GM19468 (cell line): ENCODE measurements around the gene TXNRD2.

ENCODE experiments used
- ATAC-seq: cut with Tn5 transposase; IDR thresholded peaks from one replicate; pipeline ENCODE4 v1.9.1; 2021; ENCODE audit warnings: mild to moderate bottlenecking, moderate library complexity, moderate number of reproducible peaks; ENCODE audit not compliant: unreplicated experiment; ENCODE audit errors: extremely low read depth

TXNRD2 gene

GRCh38 chr22:19969141-19969928 is 27.7 kb upstream of the TXNRD2 start:
- ATAC-seq, result no peak

- ATAC-seq, result no peak
These were observed 26.9 kb upstream of the TXNRD2 start for GRCh38 chr22:19968450-19968891.

GRCh38 chr22:19967850-19968449 is 26.3 kb upstream of the TXNRD2 start:
- no peak for ATAC-seq

- no peak for ATAC-seq
These were observed 25.5 kb upstream of the TXNRD2 start for GRCh38 chr22:19966908-19967750.

GRCh38 chr22:19965771-19966709 is 24.4 kb upstream of the TXNRD2 start:
- no peak for ATAC-seq

GRCh38 chr22:19964701-19965386 is 23.2 kb upstream of the TXNRD2 start:
- no peak for ATAC-seq

- ATAC-seq, result no peak
These were observed 22.4 kb upstream of the TXNRD2 start for GRCh38 chr22:19963863-19964642.

- no peak for ATAC-seq
These were observed 21.5 kb upstream of the TXNRD2 start for GRCh38 chr22:19962909-19963806.

- no peak for ATAC-seq
These were observed 20.8 kb upstream of the TXNRD2 start for GRCh38 chr22:19962246-19962908.

GRCh38 chr22:19961868-19962245 is 20.2 kb upstream of the TXNRD2 start:
- no peak for ATAC-seq

GRCh38 chr22:19961201-19961580 is 19.6 kb upstream of the TXNRD2 start:
- no peak for ATAC-seq

- ATAC-seq, result no peak
These were observed 19.0 kb upstream of the TXNRD2 start for GRCh38 chr22:19960491-19961200.

- ATAC-seq, result no peak
These were observed 18.2 kb upstream of the TXNRD2 start for GRCh38 chr22:19959587-19960490.

- no peak for ATAC-seq
These were observed 17.5 kb upstream of the TXNRD2 start for GRCh38 chr22:19959043-19959586.
